ENCODE data around the gene COMTD1.

COMTD1 gene

GRCh38 chr10:75238182-75239095 is 2.7 kb upstream of the COMTD1 start:
- Histone ChIP-seq H3K27ac (ENCODE audit: low read depth, low read length) (no peak overlapping the region), H3K9me2 (replicated peaks; ENCODE audit: control insufficient read depth, low read length) (no peaks in the 10 kb centered on the region), H3K4me2 (ENCODE audit: low read length) (no peak overlapping the region), H3K9me3 (ENCODE audit: control insufficient read depth, insufficient read depth, low read length) (no peaks in the 10 kb centered on the region), H3K36me3 (ENCODE audit: control insufficient read depth, low read length) (peaks cover 5% of the 10 kb centered on the region), H3K4me3 (ENCODE audit: low read length) (no peak overlapping the region), H3F3A (ENCODE audit: control insufficient read depth, insufficient read depth) (peaks cover 8% of the 10 kb centered on the region), H3K79me2 (ENCODE audit: control insufficient read depth, low read length) (peaks cover 13% of the 10 kb centered on the region), H3K27me3 (ENCODE audit: control insufficient read depth, low read length) (no peaks in the 10 kb centered on the region), H3K4me1 (ENCODE audit: control insufficient read depth, low read length) (peaks cover 16% of the 10 kb centered on the region), H4K20me1 (ENCODE audit: control insufficient read depth, insufficient read depth, low read depth, low read length) (no peaks in the 10 kb centered on the region)
- no peak for TF ChIP-seq EZH2phosphoT487 (IDR thresholded peaks at IDR 0.05; ENCODE audit: borderline replicate concordance, low read length)
- no peak for TF ChIP-seq CTCF (IDR thresholded peaks at IDR 0.05; ENCODE audit: low read depth, low read length, poor library complexity, severe bottlenecking)

GRCh38 chr10:75236178-75236825 is 545 bp upstream of the COMTD1 start:
- Histone ChIP-seq H3K27me3 (ENCODE audit: control insufficient read depth, low read length) (no peaks in the 10 kb centered on the region), H3K79me2 (ENCODE audit: control insufficient read depth, low read length) (peaks cover 33% of the 10 kb centered on the region), H3K9me3 (ENCODE audit: control insufficient read depth, insufficient read depth, low read length) (no peaks in the 10 kb centered on the region), H3K4me3 (ENCODE audit: low read length) (peak overlapping the region; percentile 84), H3K36me3 (ENCODE audit: control insufficient read depth, low read length) (peaks cover 26% of the 10 kb centered on the region), H3K27ac (ENCODE audit: low read depth, low read length) (no peak overlapping the region), H3F3A (ENCODE audit: control insufficient read depth, insufficient read depth) (peaks cover 16% of the 10 kb centered on the region), H3K9me2 (replicated peaks; ENCODE audit: control insufficient read depth, low read length) (no peaks in the 10 kb centered on the region), H3K4me2 (ENCODE audit: low read length) (peak overlapping the region; percentile 99), H3K4me1 (ENCODE audit: control insufficient read depth, low read length) (peaks cover 23% of the 10 kb centered on the region), H4K20me1 (ENCODE audit: control insufficient read depth, insufficient read depth, low read depth, low read length) (no peaks in the 10 kb centered on the region)
- TF ChIP-seq EZH2phosphoT487 (IDR thresholded peaks at IDR 0.05; ENCODE audit: borderline replicate concordance, low read length) = no peak
- peak; percentile 11 for TF ChIP-seq CTCF (IDR thresholded peaks at IDR 0.05; ENCODE audit: low read depth, low read length, poor library complexity, severe bottlenecking)

GRCh38 chr10:75234683-75235374 is 928 bp downstream of the COMTD1 start:
- H3K27me3 ChIP-seq (ENCODE audit: control insufficient read depth, low read length) = no peaks in the 10 kb centered on the region
- peaks cover 29% of the 10 kb centered on the region for H3K4me1 ChIP-seq (ENCODE audit: control insufficient read depth, low read length)
- peaks cover 25% of the 10 kb centered on the region for H3F3A ChIP-seq (ENCODE audit: control insufficient read depth, insufficient read depth)
- peaks cover 42% of the 10 kb centered on the region for H3K79me2 ChIP-seq (ENCODE audit: control insufficient read depth, low read length)
- H3K36me3 ChIP-seq (ENCODE audit: control insufficient read depth, low read length) = peaks cover 41% of the 10 kb centered on the region
- peak; percentile 53 for TF ChIP-seq CTCF (IDR thresholded peaks at IDR 0.05; ENCODE audit: low read depth, low read length, poor library complexity, severe bottlenecking)
- TF ChIP-seq EZH2phosphoT487 (IDR thresholded peaks at IDR 0.05; ENCODE audit: borderline replicate concordance, low read length) = no peak
- no peaks in the 10 kb centered on the region for H3K9me2 ChIP-seq (replicated peaks; ENCODE audit: control insufficient read depth, low read length)
- H3K27ac ChIP-seq (ENCODE audit: low read depth, low read length) = peak overlapping the region; percentile 76
- peak overlapping the region; percentile 84 for H3K4me3 ChIP-seq (ENCODE audit: low read length)
- H3K9me3 ChIP-seq (ENCODE audit: control insufficient read depth, insufficient read depth, low read length) = no peaks in the 10 kb centered on the region
- peak overlapping the region; percentile 99 for H3K4me2 ChIP-seq (ENCODE audit: low read length)
- H4K20me1 ChIP-seq (ENCODE audit: control insufficient read depth, insufficient read depth, low read depth, low read length) = no peaks in the 10 kb centered on the region

Measured in DOHH2 (cell line).